ENCODE measurements around the gene SLC6A17. TPM values are rescaled to one million over a fixed set of nuclear protein-coding genes. Genes with fewer than 3 reads are reported as not detected.

Gene SLC6A17
- total and polyA plus RNA-seq, 2 donors (not counting 1 experiment from before 2014, with no cell fraction given): not detected

DNA sequence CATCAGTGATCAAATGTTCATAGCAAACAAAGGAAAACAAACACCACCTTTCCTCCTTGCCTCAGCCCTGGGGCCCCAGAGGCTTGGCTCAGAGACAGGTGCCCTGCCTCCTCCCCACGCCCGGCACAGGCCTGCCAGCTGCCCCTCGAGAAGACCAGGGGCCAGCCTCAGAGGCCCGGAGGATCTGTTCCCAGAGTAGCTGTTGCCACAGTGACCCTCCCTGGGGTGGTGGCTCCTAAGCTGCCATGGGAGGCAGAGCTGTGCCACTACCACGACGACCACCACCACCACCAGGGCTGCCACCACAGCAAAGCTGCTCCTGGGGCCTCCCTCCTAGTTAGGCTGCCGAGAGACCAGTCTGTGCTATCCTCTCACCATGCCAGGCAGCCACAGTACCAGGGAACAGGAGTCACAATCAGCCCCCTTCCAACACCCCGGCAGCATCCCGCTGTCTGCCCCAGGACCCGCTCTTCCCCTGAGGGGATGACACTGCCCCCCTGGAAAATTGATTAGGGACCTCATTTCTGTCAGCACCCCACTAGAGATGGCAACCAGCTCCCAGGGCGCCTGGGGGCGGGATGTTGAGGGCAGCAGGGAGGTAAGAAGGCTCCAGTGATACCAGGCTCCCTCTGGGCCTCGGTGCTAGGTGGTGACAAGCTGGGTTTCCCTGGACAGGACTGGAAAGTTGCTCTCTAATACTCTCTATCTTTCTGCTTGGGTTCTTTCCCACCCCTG is 90.3 kb downstream of the SLC6A17 start:
- WGBS (ENCODE audit: insufficient coverage): 93% methylated on average over 12 of the region's 13 CpGs
- no peak for ATAC-seq (ENCODE audit: low read depth)
- no peak for DNase-seq
- intact Hi-C loops (cut with micrococcal nuclease): no loop called here
- CTCF ChIA-PET: interaction anchor here (1.0 to 1.4 kb wide), 4 partner anchors 32 to 61 kb away, joined by 3 read pairs; no protein-coding TSS in a partner anchor
- no peaks in the 10 kb centered on the region for H3K36me3 ChIP-seq (replicated peaks in 1 of 2; ENCODE audit: control extremely low read depth in 1 of 2, control insufficient read depth in 1 of 2, extremely low read depth in 1 of 2, insufficient read depth in 2 of 2, low read length in 1 of 2)
- Mint-ChIP-seq H3K4me1 (peaks cover 39% of the 10 kb centered on the region), H3K9me3 (ENCODE audit: insufficient read depth) (no peaks in the 10 kb centered on the region), H3K4me3 (no peak overlapping the region), H3K27me3 (no peaks in the 10 kb centered on the region), H3K27ac (no peak overlapping the region)
- no peak for TF ChIP-seq EZH2 (IDR thresholded peaks at IDR 0.05; ENCODE audit: borderline replicate concordance, insufficient read depth, low read depth, low read length, poor library complexity, severe bottlenecking)
- TF ChIP-seq, protein P1, sequence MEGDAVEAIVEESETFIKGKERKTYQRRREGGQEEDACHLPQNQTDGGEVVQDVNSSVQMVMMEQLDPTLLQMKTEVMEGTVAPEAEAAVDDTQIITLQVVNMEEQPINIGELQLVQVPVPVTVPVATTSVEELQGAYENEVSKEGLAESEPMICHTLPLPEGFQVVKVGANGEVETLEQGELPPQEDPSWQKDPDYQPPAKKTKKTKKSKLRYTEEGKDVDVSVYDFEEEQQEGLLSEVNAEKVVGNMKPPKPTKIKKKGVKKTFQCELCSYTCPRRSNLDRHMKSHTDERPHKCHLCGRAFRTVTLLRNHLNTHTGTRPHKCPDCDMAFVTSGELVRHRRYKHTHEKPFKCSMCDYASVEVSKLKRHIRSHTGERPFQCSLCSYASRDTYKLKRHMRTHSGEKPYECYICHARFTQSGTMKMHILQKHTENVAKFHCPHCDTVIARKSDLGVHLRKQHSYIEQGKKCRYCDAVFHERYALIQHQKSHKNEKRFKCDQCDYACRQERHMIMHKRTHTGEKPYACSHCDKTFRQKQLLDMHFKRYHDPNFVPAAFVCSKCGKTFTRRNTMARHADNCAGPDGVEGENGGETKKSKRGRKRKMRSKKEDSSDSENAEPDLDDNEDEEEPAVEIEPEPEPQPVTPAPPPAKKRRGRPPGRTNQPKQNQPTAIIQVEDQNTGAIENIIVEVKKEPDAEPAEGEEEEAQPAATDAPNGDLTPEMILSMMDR (IDR thresholded peaks at IDR 0.05): no peak
- H3K4me3 ChIP-seq (ENCODE audit: control extremely low read depth in 1 of 5, extremely low read depth in 1 of 5, insufficient read depth in 1 of 5, low read depth in 2 of 5, low read length in 4 of 5): no peak overlapping the region
- no peaks in the 10 kb centered on the region for H3K9me3 ChIP-seq (ENCODE audit: control extremely low read depth in 1 of 3, control insufficient read depth in 2 of 3, insufficient read depth in 1 of 3, low read length in 2 of 3)
- peaks cover 20 to 37% of the 10 kb centered on the region in 2 donors for H3K4me1 ChIP-seq (ENCODE audit: control insufficient read depth in 2 of 2, insufficient read depth in 2 of 2, low read length in 2 of 2)
- H2AFZ ChIP-seq (ENCODE audit: insufficient read depth, low read depth, low read length, poor library complexity, severe bottlenecking): no peak overlapping the region
- H3K27me3 ChIP-seq (replicated peaks in 1 of 4; ENCODE audit: control extremely low read depth in 1 of 4, control insufficient read depth in 3 of 4, insufficient read depth in 4 of 4, low read length in 3 of 4): no peaks in the 10 kb centered on the region
- H4K20me1 ChIP-seq (ENCODE audit: control insufficient read depth, insufficient read depth, low read length, poor library complexity, severe bottlenecking): no peaks in the 10 kb centered on the region
- no peak overlapping the region for H3K9ac ChIP-seq (ENCODE audit: low read length)
- H3K4me2 ChIP-seq (replicated peaks; ENCODE audit: low read depth, low read length, poor library complexity, severe bottlenecking): no peak overlapping the region
- H3K79me2 ChIP-seq (ENCODE audit: control insufficient read depth, insufficient read depth, low read length): no peaks in the 10 kb centered on the region
- H3K27ac ChIP-seq (ENCODE audit: low read length in 2 of 2): no peak overlapping the region
- POLR2A ChIA-PET: no interaction called here

GRCh38 chr1:110241516-110241915 is 91.2 kb downstream of the SLC6A17 start:
- TF ChIP-seq EZH2 (IDR thresholded peaks at IDR 0.05; ENCODE audit: borderline replicate concordance, insufficient read depth, low read depth, low read length, poor library complexity, severe bottlenecking): no peak
- TF ChIP-seq, protein P1 (IDR thresholded peaks at IDR 0.05): no peak
- Mint-ChIP-seq H3K4me3 (no peak overlapping the region), H3K4me1 (peaks cover 40% of the 10 kb centered on the region), H3K27me3 (no peaks in the 10 kb centered on the region), H3K9me3 (ENCODE audit: insufficient read depth) (no peaks in the 10 kb centered on the region), H3K27ac (peak overlapping the region; percentile 35)
- ChIA-PET POLR2A (no interaction called here), CTCF (interaction anchor here (1.1 kb wide), 1 partner anchor 33 kb away, joined by 3 read pairs; no protein-coding TSS in a partner anchor)
- H3K27me3 ChIP-seq (replicated peaks in 1 of 4; ENCODE audit: control extremely low read depth in 1 of 4, control insufficient read depth in 3 of 4, insufficient read depth in 4 of 4, low read length in 3 of 4): no peaks in the 10 kb centered on the region
- WGBS (ENCODE audit: insufficient coverage): no CpG with 5 or more reads among the region's 2 CpGs
- H3K4me3 ChIP-seq (ENCODE audit: control extremely low read depth in 1 of 5, extremely low read depth in 1 of 5, insufficient read depth in 1 of 5, low read depth in 2 of 5, low read length in 4 of 5): no peak overlapping the region
- intact Hi-C loops (cut with micrococcal nuclease): no loop called here
- H3K9ac ChIP-seq (ENCODE audit: low read length): no peak overlapping the region
- H2AFZ ChIP-seq (ENCODE audit: insufficient read depth, low read depth, low read length, poor library complexity, severe bottlenecking): no peak overlapping the region
- H3K36me3 ChIP-seq (replicated peaks in 1 of 2; ENCODE audit: control extremely low read depth in 1 of 2, control insufficient read depth in 1 of 2, extremely low read depth in 1 of 2, insufficient read depth in 2 of 2, low read length in 1 of 2): no peaks in the 10 kb centered on the region
- H3K79me2 ChIP-seq (ENCODE audit: control insufficient read depth, insufficient read depth, low read length): no peaks in the 10 kb centered on the region
- no peaks in the 10 kb centered on the region for H4K20me1 ChIP-seq (ENCODE audit: control insufficient read depth, insufficient read depth, low read length, poor library complexity, severe bottlenecking)
- no peak for DNase-seq
- H3K4me1 ChIP-seq (ENCODE audit: control insufficient read depth in 2 of 2, insufficient read depth in 2 of 2, low read length in 2 of 2): peaks cover 20 to 37% of the 10 kb centered on the region in 2 donors
- H3K9me3 ChIP-seq (ENCODE audit: control extremely low read depth in 1 of 3, control insufficient read depth in 2 of 3, insufficient read depth in 1 of 3, low read length in 2 of 3): no peaks in the 10 kb centered on the region
- no peak overlapping the region for H3K4me2 ChIP-seq (replicated peaks; ENCODE audit: low read depth, low read length, poor library complexity, severe bottlenecking)
- H3K27ac ChIP-seq (ENCODE audit: low read length in 2 of 2): no peak overlapping the region
- no peak for ATAC-seq (ENCODE audit: low read depth)
